Keratinocyte (primary cell): ENCODE results near the gene DCHS2. TPM values are rescaled to one million over a fixed set of nuclear protein-coding genes. Genes with fewer than 3 reads are reported as not detected.

ENCODE experiments used
- DNase-seq: peaks from one replicate; pipeline ENCODE4 v3.0.0-alpha.2; 2011; ENCODE audit warnings: low read depth, missing footprints, low spot score
- FAIRE-seq: peaks from 2 replicates; lab custom pipeline; 2011; peaks lifted over from hg19 to GRCh38; lab: Jason Lieb, UNC
- H2AFZ ChIP-seq: 2 replicates; pipeline ENCODE4 v1.6.0; 2012; ENCODE audit warnings: low read length, control low read depth, inconsistent platforms; ENCODE audit not compliant: control insufficient read depth
- H3K27ac ChIP-seq: 2 replicates; pipeline ENCODE4 v1.5.1; 2011; ENCODE audit warnings: low read length; ENCODE audit not compliant: control insufficient read depth, insufficient read depth
- H3K27me3 ChIP-seq: 3 replicates; pipeline ENCODE4 v1.6.0; 2011; ENCODE audit warnings: low read length; ENCODE audit not compliant: control insufficient read depth, insufficient read depth; ENCODE audit errors: extremely low read depth
- H3K36me3 ChIP-seq, 2 experiments: 2 replicates in 1 of 2; 3 replicates in 1 of 2; pipeline ENCODE4 v1.5.1; 2011; ENCODE audit warnings: low read length in 2 of 2, mild to moderate bottlenecking in 1 of 2; ENCODE audit not compliant: control insufficient read depth in 2 of 2, insufficient read depth in 2 of 2; ENCODE audit errors: extremely low read depth in 1 of 2
- H3K4me1 ChIP-seq: 3 replicates; pipeline ENCODE4 v1.5.1; 2011; ENCODE audit warnings: low read length; ENCODE audit not compliant: control insufficient read depth, insufficient read depth; ENCODE audit errors: extremely low read depth
- H3K4me2 ChIP-seq: 3 replicates; pipeline ENCODE4 v1.6.0; 2011; ENCODE audit warnings: low read depth, low read length; ENCODE audit not compliant: control insufficient read depth, insufficient read depth; ENCODE audit errors: extremely low read depth
- H3K4me3 ChIP-seq, 3 experiments: fragments of 200-600 bp in 1 of 3; sonication (generic) in 1 of 3; 2 replicates in 2 of 3; 3 replicates in 1 of 3; pipeline ENCODE4 v1.5.1; 2011 to 2016; ENCODE audit warnings: low read length in 3 of 3, mild to moderate bottlenecking in 3 of 3, control low read depth in 2 of 3, inconsistent platforms in 1 of 3, low read depth in 1 of 3, mixed read lengths in 1 of 3, mixed run types in 1 of 3, moderate library complexity in 1 of 3; ENCODE audit not compliant: control insufficient read depth in 2 of 3, insufficient read depth in 2 of 3; ENCODE audit errors: extremely low read depth in 1 of 3
- H3K79me2 ChIP-seq: 2 replicates; pipeline ENCODE4 v1.6.0; 2012; ENCODE audit warnings: low read length; ENCODE audit not compliant: control insufficient read depth, insufficient read depth
- H3K9ac ChIP-seq: 3 replicates; pipeline ENCODE4 v1.6.0; 2011; ENCODE audit warnings: low read length; ENCODE audit not compliant: control insufficient read depth, insufficient read depth; ENCODE audit errors: extremely low read depth
- H3K9me1 ChIP-seq: 3 replicates; pipeline ENCODE4 v1.6.0; 2011; ENCODE audit warnings: low read length; ENCODE audit not compliant: control insufficient read depth, insufficient read depth; ENCODE audit errors: extremely low read depth
- H3K9me3 ChIP-seq: 2 replicates; pipeline ENCODE4 v1.5.1; 2012; ENCODE audit warnings: low read depth, low read length; ENCODE audit not compliant: control insufficient read depth
- H4K20me1 ChIP-seq: 3 replicates; pipeline ENCODE4 v1.6.0; 2011; ENCODE audit warnings: low read length; ENCODE audit not compliant: control insufficient read depth, insufficient read depth; ENCODE audit errors: extremely low read depth
- EZH2 ChIP-seq: IDR thresholded peaks from one replicate; pipeline ENCODE4 v1.6.1; 2012; ENCODE audit warnings: inconsistent platforms, mild to moderate bottlenecking, low read length, moderate library complexity
- dilution Hi-C: fragments of 300-500 bp; cut with MboI; formaldehyde crosslinking; loops from one replicate; pipeline ENCODE4 v1.7.0; 2020; ENCODE audit warnings: low sequenced_read_pairs; ENCODE audit not compliant: extremely low pct_ligation_motif_present
- polyA plus RNA-seq, 5 experiments: library from polyadenylated mRNA; depleted of rRNA in 3 of 5; stranded (reverse) in 3 of 5; stranded (forward) in 1 of 5; unstranded in 1 of 5; fragments of >200 nt; gene quantifications; 1 replicate in 1 of 5; 2 replicates in 3 of 5; 3 replicates in 1 of 5; pipeline versions ENCODE4 v1.2.1 to v1.2.3, GENCODE V29; 2011 to 2012; ENCODE audit warnings: missing spikeins in 2 of 5, low read depth in 1 of 5, low replicate concordance in 1 of 5
- TF ChIP-seq, protein P1 (sequence below), 3 experiments: IDR thresholded peaks in 1 of 3; conservative IDR thresholded peaks in 1 of 3; optimal IDR thresholded peaks in 1 of 3; 2 replicates in 2 of 3; 3 replicates in 1 of 3; pipeline versions ENCODE3 to v1.5.1; 2011; ENCODE audit warnings: low read length in 3 of 3, mild to moderate bottlenecking in 3 of 3, moderate library complexity in 2 of 3, control low read depth in 1 of 3, inconsistent platforms in 1 of 3; ENCODE audit not compliant: insufficient read depth in 2 of 3; ENCODE audit errors: extremely low read depth in 1 of 3

The DCHS2 gene
- polyA plus RNA-seq, 1 donor (not counting 4 experiments of a cell fraction or from before 2014, with no cell fraction given): 0.01 TPM

DNA sequence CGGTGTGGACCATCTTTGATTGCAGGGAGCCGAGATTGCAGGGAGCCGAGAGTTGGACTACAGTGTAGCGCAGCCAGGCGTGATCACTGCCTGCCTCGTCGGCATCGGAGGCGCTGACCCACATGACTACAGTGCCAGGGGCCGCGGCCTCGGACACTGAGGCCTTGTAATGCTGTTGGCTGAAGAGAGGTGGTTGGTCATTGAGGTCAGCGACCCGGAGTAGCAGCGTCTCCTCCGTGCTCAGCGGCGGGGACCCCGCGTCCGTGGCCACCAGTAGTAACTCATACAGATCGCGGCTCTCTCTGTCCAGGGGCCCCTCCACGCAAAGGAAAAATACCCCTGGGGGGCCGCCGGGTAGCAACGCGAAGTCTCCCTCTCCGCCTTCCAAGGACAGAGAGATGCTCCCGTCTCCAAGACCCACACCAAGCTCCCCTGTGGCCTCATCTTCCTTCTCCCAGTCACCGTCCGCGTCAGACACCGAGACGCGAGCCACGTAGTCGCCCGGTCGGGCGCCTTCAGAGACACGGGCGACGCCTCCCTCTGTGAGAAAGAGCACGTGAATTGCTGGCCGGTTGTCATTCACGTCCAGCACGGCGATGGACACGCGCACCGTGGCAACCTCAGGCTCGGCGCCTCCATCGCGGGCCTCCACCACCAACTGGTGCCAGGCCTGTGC lies 1.9 kb downstream of the DCHS2 start:
- dilution Hi-C loops: no loop called here
- H3K27me3 ChIP-seq: peaks cover 41% of the 10 kb centered on the region

DNA sequence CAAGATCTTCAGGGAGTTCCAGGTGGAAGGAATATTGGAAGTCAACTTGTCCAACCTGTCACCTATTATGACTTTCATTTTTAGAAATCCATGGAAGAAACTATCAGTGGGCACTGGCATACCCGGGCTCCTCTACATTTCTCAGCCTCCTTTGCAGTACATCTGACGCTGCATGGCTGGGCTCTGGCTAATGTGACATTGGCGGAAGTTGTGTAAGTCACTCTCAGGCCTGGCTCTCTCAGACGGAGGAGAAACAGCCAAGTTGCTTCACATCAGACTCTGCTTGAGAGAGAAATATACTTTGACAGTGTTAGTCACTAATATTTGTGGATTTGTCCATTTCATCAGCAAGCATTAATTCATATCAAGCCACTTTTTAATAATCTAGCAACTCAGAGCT lies 4.5 kb downstream of the DCHS2 start:
- Histone ChIP-seq H3K9me3 (no peaks in the 10 kb centered on the region), H3K27me3 (peaks cover 33% of the 10 kb centered on the region), H3K9me1 (no peaks in the 10 kb centered on the region), H3K4me2 (no peak overlapping the region), H2AFZ (no peak overlapping the region), H3K79me2 (no peaks in the 10 kb centered on the region), H3K4me3 (no peak overlapping the region), H3K9ac (no peak overlapping the region), H4K20me1 (no peaks in the 10 kb centered on the region), H3K27ac (no peak overlapping the region), H3K36me3 (no peaks in the 10 kb centered on the region), H3K4me1 (peaks cover 4% of the 10 kb centered on the region)
- DNase-seq (no peak), FAIRE-seq (no peak)
- TF ChIP-seq EZH2: no peak
- TF ChIP-seq, protein P1, sequence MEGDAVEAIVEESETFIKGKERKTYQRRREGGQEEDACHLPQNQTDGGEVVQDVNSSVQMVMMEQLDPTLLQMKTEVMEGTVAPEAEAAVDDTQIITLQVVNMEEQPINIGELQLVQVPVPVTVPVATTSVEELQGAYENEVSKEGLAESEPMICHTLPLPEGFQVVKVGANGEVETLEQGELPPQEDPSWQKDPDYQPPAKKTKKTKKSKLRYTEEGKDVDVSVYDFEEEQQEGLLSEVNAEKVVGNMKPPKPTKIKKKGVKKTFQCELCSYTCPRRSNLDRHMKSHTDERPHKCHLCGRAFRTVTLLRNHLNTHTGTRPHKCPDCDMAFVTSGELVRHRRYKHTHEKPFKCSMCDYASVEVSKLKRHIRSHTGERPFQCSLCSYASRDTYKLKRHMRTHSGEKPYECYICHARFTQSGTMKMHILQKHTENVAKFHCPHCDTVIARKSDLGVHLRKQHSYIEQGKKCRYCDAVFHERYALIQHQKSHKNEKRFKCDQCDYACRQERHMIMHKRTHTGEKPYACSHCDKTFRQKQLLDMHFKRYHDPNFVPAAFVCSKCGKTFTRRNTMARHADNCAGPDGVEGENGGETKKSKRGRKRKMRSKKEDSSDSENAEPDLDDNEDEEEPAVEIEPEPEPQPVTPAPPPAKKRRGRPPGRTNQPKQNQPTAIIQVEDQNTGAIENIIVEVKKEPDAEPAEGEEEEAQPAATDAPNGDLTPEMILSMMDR (optimal IDR thresholded peaks at IDR 0.05 in 1 of 3, IDR thresholded peaks at IDR 0.05 in 1 of 3, conservative IDR thresholded peaks at IDR 0.05 in 1 of 3; ENCODE audit: extremely low read depth in 1 of 3, insufficient read depth in 2 of 3, low read length in 3 of 3): no peak
- dilution Hi-C loops: no loop called here

More for the DNA sequence above, 1.9 kb downstream of the DCHS2 start:
- H3K27ac ChIP-seq: no peak overlapping the region
- H3K9me1 ChIP-seq: no peaks in the 10 kb centered on the region
- no peaks in the 10 kb centered on the region for H3K9me3 ChIP-seq
- no peak overlapping the region for H3K4me2 ChIP-seq
- no peak overlapping the region for H3K9ac ChIP-seq
- H2AFZ ChIP-seq: no peak overlapping the region
- no peak overlapping the region for H3K4me3 ChIP-seq
- DNase-seq (no peak), FAIRE-seq (no peak)
- no peaks in the 10 kb centered on the region for H3K36me3 ChIP-seq
- no peaks in the 10 kb centered on the region for H4K20me1 ChIP-seq
- H3K79me2 ChIP-seq: no peaks in the 10 kb centered on the region
- H3K4me1 ChIP-seq: peaks cover 4% of the 10 kb centered on the region
- TF ChIP-seq, protein P1 (optimal IDR thresholded peaks at IDR 0.05 in 1 of 3, IDR thresholded peaks at IDR 0.05 in 1 of 3, conservative IDR thresholded peaks at IDR 0.05 in 1 of 3; ENCODE audit: extremely low read depth in 1 of 3, insufficient read depth in 2 of 3, low read length in 3 of 3): no peak
- no peak for TF ChIP-seq EZH2
